ENCODE data around the gene POLK.

DNA sequence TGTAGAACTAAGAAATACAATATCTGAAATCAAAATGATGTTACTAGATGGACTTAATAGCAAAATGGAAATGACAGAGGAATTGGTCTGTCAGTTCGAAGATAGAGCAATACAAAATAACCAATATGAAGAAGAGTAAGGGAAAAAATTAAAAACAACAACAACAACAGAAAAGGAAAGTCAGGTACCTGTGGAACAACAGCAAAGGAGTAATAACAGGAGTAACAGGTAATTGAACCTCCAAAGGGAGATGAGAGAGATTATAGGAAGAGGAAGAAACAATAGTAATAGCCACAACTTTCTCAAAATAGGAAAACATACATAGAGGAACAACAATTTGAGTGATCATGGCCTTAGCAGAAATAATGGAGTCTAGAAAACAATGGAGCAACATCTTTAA, 13.7 kb downstream of the POLK start:
- TF ChIP-seq CTCF (conservative IDR thresholded peaks at IDR 0.05; ENCODE audit: low read length): no peak
- TF ChIP-seq EZH2phosphoT487 (IDR thresholded peaks at IDR 0.05; ENCODE audit: borderline replicate concordance, low read depth, low read length): no peak
